ENCODE results near the gene KCNA5.

DNA sequence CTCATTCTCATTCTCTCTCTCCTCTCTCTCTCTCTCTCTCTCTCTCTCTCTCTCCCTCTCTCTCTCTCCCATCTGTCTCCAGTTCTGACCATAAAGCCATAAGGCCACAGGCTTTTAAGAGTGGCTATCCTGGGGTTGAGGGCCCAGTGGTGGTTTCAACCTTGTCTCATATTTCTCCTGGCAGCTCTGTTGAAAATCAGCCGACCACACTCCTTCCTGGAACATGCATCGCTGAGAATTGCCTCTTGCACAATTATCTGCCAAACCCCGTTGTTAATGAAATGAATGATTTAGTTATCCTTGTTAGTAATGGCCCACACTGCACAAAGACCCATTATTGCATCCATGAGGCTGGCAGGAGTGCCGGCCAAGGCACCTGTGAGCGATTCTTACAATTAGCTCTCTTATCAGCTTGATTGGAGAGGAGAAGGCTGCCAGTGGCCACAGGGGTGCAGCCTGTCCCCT is 30.4 kb upstream of the KCNA5 start:
- TF ChIP-seq, protein P1, sequence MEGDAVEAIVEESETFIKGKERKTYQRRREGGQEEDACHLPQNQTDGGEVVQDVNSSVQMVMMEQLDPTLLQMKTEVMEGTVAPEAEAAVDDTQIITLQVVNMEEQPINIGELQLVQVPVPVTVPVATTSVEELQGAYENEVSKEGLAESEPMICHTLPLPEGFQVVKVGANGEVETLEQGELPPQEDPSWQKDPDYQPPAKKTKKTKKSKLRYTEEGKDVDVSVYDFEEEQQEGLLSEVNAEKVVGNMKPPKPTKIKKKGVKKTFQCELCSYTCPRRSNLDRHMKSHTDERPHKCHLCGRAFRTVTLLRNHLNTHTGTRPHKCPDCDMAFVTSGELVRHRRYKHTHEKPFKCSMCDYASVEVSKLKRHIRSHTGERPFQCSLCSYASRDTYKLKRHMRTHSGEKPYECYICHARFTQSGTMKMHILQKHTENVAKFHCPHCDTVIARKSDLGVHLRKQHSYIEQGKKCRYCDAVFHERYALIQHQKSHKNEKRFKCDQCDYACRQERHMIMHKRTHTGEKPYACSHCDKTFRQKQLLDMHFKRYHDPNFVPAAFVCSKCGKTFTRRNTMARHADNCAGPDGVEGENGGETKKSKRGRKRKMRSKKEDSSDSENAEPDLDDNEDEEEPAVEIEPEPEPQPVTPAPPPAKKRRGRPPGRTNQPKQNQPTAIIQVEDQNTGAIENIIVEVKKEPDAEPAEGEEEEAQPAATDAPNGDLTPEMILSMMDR (IDR thresholded peaks at IDR 0.05; ENCODE audit: low read depth, low read length), result no peak
- no peak for TF ChIP-seq EZH2phosphoT487 (IDR thresholded peaks at IDR 0.05; ENCODE audit: low read depth)
